Dermis blood vessel endothelial cell (primary cell): ENCODE data around the gene SH2D1B. TPM values are rescaled to one million over a fixed set of nuclear protein-coding genes. Genes with fewer than 3 reads are reported as not detected.
A peak's percentile ranks its signal among the peaks of the same experiment; 100 is the strongest.
"Not testable (repeated sequence)": the region's sequence is repeated elsewhere in the genome, so short reads cannot be mapped to it uniquely, and the experiment has no call there.

ENCODE experiments used
- DNase-seq: peaks from one replicate; pipeline ENCODE4 v3.0.0; 2010
- total RNA-seq: library from RNA; depleted of rRNA; stranded (reverse); fragments of >200 nt; gene quantifications from 2 replicates; pipeline ENCODE4 v1.2.3, GENCODE V29; 2014

Gene SH2D1B, protein sequence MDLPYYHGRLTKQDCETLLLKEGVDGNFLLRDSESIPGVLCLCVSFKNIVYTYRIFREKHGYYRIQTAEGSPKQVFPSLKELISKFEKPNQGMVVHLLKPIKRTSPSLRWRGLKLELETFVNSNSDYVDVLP
- total RNA-seq, result 0.05 TPM in 1 of 2 replicates, not detected in the other

DNA sequence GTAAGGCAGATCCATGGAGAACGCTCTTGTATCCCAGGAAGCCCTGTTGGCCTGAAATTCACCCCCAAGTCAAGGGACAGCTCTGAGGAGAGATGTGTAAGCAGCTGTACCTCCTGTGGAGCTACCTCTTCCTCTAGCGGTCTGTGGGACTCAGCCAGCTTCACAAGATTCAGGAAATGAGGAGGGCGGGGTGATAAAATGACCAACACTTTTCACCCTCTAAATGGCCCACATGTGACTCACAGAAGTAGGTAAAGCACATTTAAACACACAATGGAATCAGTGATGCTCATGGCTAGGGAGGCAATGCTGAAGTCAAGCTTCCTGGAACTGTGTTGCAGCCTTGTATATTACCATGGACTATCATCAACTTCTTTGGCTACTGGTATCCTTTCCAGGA lies at the start of gene SH2D1B:
Gene SH2D1B, minus strand, starts transcription at position 135 of the 400 bp plus-strand sequence. Its CDS starts 120 bp downstream, at position 15.
- DNase-seq, result peak; percentile 39

DNA sequence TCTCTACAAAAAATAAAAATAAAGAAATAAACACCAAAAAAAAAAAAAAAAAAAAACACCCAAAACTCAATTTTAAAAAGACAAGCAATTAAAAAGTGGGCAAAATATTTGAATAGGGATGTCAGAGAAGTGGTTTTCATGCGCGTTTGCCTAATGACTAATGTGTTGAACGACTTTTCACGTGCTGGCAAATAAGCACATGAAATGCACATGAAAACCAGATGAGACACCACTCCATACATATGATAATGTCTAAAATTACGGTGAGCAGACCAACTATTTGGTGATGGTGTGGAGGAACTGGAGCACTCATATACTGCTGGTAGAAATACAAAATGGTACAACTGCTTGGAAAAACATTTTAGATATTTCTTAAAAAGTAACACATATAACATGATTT lies 46.3 kb upstream of the SH2D1B start:
- no peak for DNase-seq

DNA sequence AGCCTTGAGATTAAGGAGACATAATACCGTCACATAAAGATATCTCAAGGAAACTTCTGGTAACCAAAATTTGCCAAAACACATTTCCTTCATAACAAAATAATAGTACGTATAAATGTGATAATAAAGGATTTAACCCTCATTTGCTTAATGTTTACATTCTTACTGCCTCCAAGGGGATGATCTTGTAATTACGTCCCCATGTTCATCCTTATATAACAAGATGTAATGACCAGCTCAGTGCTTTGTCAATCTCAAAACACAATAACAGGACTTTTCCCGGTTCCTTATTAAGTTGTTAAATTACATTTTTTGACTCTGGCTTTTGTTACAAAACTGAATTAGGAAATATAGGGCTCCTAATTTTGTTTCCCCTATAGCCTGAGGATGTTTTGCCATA lies 44.4 kb upstream of the SH2D1B start:
- no peak for DNase-seq

DNA sequence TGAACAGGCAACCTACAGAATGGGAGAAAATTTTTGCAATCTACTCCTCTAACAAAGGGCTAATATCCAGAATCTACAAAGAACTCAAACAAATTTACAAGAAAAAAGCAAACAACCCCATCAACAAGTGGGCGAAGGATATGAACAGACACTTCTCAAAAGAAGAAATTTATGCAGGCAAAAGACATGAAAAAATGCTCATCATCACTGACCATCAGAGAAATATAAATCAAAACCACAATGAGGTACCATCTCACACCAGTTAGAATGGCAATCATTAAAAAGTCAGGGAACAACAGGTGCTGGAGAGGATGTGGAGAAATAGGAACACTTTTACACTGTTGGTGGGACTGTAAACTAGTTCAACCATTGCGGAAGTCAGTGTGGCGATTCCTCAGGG lies 42.4 kb upstream of the SH2D1B start:
- DNase-seq, result not testable (repeated sequence)

DNA sequence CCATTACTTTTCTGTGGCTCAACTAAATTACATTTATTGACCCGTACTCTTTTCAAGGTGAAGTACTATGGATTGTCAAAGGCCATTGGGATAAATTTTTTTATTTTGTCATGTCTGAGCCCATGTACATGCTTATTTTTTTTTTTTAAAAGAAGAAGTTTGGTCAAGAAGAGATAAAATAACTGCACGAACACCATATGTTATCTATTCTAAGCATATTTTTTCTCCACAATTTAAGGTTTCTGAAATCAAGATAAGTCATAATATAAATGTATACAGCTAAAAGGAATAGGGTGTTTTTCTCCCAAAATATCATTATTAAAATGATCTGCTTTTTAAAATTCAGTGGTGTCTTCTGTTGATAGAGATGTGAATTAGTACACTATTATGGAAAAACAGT lies 35.0 kb upstream of the SH2D1B start:
- DNase-seq, result no peak

DNA sequence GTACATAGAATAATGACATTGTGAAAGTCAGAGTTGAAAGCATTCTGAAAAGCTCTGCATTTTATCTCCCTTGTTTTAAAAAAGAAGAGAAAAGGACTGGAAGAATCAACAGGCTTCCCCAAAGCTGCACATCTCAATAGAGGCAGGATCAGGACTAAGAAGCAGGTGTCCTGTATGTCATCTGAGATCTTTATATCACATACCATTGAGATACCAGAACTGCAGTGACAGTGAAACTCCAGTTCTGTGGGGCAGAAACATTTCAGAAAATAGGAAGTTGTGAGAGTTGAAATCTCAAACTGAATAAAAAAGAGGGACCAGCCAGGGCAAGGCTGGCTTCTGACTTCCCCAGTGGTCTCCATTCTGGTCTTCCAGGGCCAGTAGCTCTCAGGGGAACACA lies 33.0 kb upstream of the SH2D1B start:
- DNase-seq, result no peak

DNA sequence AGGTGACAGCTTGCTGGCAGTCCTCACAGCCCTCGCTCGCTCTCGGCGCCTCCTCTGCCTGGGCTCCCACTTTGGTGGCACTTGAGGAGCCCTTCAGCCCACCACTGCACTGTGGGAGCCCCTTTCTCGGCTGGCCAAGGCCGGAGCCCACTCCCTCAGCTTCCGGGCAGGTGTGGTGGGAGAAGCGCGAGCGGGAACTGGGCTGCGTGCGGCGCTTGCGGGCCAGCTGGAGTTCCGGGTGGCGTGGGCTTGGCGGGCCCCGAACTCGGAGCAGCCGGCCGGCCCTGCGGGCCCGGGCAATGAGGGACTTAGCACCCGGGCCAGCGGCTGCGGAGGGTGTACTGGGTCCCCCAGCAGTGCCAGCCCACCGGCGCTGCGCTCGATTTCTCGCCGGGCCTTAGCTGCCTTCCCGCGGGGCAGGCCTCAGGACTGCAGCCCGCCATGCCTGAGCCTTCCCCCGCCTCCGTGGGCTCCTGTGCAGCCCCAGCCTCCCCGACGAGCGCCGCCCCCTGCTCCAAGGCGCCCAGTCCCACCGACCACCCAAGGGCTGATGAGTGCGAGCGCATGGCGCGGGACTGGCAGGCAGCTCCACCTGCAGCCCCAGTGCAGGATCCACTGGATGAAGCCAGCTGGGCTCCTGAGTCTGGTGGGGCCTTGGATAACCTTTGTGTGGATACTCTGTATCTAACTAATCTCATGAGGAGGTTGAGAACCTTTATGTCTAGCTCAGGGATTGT lies 21.2 kb upstream of the SH2D1B start:
- DNase-seq, result not testable (repeated sequence)

DNA sequence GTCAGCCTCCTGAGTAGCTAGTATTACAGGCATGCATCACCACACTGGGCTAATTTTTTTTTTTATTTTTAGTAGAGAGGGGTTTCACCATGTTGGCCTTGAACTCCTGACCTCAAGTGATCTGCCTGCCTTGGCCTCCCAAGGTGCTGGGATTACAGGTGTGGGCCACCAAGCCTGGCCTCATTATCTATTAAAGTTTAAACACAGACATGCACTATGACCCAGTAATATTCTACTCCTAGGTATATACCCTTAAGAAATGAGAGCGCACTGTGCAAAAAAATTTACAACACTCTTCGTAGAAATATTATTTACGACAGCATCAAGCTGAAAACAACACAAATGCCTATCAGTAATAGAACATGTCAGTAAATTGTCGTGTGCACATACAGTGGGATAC lies 18.6 kb upstream of the SH2D1B start:
- DNase-seq, result no peak

DNA sequence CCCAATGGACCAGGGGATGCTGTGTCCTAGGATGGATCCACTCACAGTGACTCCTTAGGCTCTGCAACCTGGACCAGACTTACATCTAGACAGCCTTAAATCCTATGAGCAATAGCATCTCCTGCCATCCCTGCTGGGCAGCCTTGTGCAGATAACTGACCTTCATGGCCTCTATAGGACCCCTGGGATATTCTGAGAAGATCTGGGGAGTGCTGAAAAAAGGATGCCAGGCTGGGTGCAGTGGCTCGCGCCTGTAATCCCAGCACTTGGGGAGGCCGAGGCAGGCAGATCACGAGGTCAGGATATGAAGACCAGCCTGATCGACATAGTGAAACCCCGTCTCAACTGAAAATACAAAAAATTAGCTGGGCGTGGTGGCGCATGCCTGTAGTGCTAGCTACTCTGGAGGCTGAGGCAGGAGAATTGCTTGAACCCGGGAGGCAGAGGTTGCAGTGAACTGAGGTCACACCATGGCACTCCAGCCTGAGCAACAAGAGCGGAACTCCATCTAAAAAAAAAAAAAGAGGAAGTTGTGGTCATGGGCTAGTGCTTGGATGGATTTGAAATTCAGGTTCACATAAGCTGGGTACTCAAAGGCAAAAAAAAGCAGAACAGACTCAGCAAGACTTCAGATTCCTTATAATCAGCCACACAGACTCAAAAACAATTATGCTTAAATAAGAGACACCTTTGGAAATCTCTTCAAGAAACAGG lies 10.9 kb upstream of the SH2D1B start:
- no peak for DNase-seq

DNA sequence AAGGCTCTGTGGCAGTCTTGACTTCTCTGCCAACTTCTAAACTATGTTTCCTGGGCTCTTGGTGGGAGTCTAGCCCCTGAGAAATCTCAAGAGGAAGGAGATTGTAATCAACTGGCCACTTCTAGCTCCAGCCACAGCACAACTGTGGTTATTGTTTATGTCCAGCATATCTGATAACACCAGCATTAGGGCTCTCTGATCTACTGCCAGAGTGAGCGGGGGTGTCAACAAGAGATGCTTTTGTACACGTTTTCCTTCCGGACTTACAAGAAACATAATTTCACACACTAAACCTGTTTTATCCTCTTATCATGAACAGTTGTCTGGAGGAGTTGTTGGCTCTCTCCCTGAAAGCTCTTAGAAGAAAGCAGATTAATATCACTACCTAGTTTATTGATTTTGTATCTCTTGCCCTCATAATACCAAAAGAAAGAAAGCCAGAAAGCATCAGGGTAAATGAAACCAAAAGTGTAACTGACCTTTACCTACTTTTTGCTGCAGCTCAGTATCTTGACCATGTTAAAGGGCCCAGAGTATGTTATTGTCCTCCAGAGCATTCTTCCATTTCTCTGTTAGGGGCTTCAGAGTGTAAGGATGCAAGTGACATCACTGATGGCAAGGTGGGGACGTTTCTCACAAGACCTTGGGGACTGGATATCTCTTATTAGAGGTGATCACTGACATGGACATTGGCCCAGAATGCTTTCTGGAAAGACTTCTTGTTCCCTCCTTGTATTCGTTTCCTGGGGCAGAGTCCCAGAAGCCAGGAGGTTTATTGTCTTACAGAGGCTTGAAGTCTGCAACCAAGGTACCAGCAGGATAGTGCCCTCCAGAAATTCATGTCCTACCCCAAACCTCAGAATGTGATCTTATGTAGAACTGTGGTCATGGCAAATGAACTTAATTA lies 9.6 kb upstream of the SH2D1B start:
- peak; percentile 41 for DNase-seq

DNA sequence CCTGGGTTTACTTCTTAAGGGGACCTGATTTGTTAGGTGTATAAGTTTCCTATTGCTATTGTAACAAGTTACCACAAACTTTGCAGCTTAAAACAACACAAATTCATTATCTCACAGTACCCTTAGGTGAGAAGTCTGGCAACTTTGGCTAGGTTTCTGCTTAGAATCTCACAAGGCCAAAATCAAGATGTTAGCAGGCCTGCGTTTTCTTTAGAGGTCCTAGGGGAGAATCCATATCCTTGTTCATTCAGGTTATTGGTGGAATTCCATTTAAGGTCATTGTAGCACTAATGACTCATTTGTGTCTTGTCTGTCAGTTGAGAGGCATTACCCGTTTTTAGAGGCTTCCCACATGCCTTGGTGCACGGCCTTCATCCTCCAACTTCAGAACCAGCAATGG lies 8.2 kb upstream of the SH2D1B start:
- DNase-seq, result no peak

DNA sequence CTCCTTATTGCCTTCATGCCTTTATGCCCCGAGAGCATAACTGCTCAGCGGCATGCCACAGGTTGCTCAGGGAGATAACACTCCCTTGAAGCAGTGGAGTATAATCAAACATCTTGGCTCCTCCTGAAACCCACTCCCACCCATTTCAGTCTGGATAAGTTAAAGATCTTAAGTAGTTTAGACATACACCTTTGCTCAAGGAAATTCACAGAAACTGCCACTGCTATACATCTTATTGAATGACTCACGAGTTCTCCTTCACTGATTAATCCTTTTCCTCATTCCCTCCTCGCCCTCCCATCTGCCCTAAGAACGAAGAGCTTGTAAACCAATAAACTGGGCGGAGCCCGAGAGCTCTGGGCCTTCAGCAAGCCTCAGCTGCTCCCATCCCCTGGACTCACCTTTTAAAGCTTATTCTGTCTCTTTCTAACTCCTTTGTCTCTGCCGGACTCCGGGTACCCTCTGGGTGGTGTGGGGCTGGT lies 7.6 kb upstream of the SH2D1B start:
- not testable (repeated sequence) for DNase-seq

DNA sequence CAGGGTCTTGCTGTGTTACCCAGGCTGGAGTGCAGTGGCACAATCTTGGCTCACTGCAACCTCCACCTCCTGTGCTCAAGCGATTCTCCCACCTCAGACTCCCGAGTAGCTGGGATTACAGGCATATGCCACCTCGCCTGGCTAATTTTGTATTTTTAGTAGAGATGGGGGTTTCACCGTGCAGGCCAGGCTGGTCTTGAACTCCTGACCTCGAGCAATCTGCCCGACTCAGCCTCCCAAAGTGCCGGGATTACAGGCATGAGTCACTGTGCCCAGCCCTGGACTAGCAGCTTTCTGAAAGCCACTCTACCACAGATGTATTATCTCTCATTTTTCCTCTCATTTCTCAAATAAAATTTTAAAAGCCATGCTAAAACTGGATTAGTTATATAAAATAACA lies 6.6 kb upstream of the SH2D1B start:
- DNase-seq, result not testable (repeated sequence)

DNA sequence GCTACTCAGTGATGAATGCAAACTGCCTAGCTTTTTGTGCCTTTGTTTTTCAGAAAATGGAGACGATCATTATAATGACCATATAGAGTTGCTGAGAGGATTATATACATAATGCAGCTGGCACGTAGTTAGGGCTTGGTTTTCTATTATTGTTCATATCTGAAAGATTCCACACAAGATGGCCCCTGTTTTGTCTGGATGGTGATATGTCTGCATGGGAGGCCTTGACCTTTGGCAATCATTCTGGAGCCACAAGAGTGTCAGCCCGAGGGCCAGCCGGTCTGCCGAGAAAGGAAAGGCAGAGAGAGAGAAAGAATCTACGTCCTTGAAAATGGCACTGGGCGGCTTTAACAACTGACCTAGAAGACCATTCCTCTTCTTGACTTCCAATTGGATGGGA lies 5.7 kb upstream of the SH2D1B start:
- DNase-seq, result no peak

DNA sequence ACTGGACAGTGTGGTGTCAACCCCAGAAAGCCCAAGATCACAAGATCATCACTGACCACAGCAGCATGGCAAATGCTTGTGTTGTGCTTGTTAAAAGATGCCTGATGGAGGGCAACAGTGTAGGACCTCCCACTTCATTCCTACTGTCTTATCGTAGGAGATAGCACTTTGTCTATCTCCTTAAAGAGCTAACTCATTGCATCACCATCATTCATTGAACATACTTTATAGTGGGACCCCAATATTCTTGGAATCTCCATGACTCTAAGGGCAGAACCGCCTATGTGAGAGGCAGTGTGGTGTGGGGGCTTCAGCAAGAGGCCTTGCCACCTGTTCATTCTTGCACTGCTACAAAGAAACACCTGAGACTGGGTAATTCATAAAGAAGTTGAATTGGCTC lies 5.0 kb upstream of the SH2D1B start:
- DNase-seq, result no peak

DNA sequence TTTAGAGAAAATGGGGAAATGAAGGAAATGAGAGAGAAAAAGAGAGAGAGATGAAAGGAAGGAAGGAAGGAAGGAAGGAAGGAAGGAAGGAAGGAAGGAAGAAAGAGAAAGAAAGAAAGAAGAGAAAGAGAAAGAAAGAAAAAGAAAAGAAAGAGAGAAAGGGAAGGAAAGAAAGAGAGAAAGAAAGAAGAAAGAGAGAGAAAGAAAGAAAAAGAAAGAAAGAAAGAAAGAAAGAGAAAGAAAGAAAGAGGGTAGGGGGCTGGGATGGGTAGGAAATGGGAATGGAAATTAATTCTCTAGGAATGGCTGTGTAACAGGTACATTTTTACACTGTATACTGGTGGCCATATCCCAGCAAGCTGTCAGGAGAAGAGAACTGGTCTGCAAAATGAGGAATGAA lies 4.3 kb upstream of the SH2D1B start:
- no peak for DNase-seq

DNA sequence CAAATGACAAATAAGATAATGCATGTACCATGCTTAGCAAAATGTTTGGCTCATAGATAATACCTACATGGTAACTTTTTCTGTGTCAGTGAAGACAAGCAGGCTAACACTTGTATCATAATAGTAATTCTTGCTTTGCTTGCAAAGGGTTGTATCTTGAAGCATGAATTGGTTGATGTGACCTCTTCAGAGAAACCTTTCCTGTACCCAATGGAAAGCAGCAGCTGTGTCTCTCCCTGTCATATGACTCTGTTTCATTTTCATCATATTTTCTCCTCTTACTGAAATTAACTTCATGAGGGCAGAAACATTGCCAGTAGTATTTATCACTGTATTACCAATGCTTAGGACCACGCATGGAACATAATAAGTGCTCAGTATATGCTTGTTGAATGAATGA lies 4.4 kb downstream of the SH2D1B start:
- no peak for DNase-seq

DNA sequence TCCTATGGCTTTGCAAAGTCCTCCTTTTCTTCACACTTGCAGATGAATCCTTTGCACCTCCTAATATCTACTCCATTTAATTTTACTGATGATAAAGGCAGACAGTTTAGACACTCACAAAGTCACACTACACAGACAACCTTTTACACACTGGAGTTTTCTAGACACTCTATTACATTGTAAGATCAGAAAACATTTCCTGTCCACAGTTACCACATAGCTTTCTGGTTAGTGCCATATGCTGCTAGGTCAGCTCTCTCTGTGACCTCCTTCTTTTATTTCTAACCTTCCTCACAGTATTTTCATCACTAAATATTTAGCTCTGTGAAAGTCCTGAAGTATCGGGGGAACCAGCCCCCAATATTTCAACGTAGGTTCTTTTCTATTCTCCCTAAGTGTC lies 5.1 kb downstream of the SH2D1B start:
- DNase-seq, result peak; percentile 16

DNA sequence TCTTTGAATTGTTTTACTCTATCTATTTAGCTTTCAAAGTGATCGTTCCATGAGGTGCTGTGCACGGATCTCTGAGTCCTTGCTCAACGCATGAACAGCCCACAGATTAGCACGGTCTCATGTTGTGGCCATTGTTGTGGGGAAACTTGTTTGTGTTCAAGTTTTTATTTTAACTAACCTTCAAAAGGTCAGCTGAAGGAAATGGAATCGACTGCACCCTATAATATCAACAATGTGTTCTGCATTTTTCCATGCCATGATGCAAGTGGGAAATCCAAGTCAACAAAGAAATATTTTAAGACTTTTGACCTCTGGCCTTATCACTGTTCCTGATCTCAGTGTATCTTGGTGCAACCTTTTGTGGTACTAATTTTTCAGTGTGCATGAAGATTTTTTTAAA lies 6.1 kb downstream of the SH2D1B start:
- peak; percentile 58 for DNase-seq

DNA sequence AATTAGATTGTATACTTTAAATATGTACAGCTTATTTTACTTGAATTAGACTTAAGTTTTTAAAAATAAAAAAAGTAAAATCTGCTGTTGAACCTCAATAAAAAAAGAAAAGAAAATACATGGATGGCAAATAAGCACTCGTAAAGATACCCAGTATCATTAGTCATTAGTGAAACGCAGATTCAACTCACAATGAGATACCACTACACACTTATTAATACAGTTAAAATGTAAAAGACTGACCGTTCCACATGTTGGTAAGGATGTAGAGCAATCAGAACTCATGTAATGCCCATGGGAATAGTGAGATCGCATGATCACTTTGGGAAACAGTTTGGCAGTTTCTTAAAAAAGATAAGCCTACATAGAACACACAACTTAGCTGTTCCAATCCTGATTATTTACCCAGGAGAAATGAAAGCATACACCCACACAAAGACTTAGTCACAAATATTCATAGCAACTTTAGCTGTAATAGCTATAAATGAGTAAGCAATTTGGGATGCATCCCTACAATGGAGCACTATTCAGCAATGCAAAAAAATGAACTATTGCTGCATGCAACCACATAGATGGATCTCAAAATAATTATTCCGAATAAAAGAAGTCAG lies 7.3 kb downstream of the SH2D1B start:
- peak; percentile 27 for DNase-seq

DNA sequence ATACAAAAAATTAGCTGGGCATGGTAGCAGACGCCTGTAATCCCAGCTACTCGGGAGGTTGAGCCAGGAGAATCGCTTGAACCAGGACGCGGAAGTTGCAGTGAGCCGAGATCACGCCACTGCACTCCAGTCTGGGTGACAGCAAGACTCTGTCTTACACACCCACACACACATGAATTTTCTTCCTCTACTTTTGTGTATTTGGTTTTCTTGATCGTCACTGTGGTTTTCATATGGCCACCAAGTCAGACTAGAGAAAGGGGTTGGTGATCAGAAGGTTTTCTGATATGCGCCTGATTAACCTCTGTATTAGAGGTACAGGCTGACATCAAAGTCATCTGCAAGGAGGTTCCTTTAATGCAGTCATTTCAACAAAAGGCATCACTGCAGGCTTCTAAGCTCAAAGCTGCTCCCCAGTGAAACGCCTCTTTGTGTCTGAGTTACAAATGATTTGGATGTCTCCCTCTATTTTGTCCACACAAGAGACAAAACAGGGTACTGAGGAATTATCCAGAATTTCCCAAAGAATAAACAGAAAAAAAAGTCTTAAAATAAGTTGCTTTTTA lies 11.1 kb downstream of the SH2D1B start:
- no peak for DNase-seq

DNA sequence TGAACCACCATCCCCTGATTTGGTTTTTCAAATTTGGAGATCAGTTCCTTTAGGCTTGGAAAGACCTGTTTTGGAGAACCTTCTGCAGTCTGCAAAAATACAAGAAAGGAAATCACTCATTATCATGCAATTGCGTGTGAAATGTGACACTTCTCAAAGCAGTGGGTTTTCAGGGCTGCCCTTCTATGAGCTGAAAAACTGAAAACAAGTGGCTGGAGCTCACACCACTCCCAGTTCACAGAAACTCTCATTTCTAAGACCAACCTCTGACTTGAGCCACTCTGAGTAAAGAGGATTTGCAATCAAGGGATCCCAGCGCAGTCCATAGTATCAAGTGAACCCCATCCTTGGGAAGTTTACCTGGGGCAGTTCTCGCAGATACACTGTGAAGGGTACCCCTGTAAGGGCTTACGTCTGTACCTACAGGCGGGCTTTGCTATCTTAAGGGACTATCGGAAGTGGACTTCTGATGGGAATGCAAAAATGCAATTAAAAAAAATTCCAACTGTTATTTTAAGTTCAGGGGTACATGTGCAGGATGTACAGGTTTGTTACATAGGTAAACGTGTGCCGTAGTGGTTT lies 12.8 kb downstream of the SH2D1B start:
- no peak for DNase-seq
